Activated effector memory CD4-positive, alpha-beta T cell treated with Interleukin-2 at 50 U/mL for 16 hours (primary cell): ENCODE measurements around the gene SH3GL1.

Experiments
- DNase-seq: peaks from one replicate; pipeline ENCODE4 v3.0.0-alpha.2; 2020

Gene SH3GL1

GRCh38 chr19:4400135-4400936 is at the start of gene SH3GL1:
TSS of gene SH3GL1 (minus strand) at chr19:4400547. CDS start at chr19:4400368, 179 bp downstream.
- peak; percentile 86 for DNase-seq

DNA sequence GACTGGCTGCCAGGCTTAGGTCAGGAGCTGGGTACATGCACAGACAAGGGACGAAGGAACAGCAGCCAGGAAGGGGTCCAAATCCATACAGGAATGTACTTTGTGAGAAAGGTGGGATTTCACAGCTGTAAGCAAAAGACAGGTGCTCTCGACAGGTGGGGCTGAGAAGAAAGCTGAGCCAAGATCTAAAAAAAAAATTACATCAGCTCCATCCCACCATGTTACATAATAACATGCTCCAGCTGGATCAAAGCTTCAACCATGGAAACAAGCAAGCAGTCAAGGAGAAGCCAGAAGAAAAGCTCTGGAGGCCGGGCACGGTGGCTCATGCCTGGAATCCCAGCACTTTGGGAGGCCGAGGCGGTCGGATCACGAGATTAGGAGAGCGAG is 49.3 kb upstream of the SH3GL1 start:
- DNase-seq: no peak

GRCh38 chr19:4449022-4449638 is 48.8 kb upstream of the SH3GL1 start:
- DNase-seq: no peak

DNA sequence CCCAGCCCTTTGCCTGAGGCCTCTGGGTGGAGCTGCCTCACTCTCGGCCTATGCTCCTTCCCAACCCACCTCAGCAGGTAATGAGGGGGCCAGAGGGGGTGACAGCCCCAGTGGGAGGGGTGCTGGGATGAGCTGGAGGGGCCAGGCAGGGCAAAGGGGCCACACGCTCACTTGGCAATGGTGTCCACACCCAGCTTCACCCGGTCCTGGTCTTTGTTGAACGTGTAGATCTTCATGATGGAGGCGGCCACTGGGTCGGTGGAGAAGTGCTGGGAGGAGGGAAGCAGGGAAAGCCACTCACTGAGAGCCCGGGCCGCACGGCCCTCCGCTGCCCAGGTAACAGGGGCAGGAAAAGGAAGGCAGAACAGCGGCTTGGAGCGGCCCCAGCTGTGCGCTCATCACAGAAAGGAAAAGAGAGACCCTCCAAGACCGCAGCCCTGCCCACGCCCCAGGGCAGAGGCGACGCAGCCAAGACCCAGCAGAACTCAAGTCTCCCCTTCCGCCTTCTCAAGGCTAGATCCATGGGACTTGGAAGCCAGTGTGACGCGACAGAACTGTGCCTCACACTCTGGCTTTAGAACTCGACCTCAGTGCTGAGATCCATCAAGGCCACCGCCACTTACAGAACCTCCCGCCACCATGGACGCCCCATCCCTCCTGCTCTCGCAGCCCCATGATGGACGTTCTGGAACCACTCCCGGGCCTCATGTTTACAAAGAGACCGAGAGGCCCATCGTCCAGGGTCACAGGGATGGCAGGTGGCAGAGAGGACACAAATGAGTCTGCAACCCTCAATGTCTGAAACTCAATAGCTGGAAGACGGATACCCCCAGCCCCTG is 48.0 kb upstream of the SH3GL1 start:
- DNase-seq: no peak

GRCh38 chr19:4447327-4448146 is 47.2 kb upstream of the SH3GL1 start:
- DNase-seq: no peak

DNA sequence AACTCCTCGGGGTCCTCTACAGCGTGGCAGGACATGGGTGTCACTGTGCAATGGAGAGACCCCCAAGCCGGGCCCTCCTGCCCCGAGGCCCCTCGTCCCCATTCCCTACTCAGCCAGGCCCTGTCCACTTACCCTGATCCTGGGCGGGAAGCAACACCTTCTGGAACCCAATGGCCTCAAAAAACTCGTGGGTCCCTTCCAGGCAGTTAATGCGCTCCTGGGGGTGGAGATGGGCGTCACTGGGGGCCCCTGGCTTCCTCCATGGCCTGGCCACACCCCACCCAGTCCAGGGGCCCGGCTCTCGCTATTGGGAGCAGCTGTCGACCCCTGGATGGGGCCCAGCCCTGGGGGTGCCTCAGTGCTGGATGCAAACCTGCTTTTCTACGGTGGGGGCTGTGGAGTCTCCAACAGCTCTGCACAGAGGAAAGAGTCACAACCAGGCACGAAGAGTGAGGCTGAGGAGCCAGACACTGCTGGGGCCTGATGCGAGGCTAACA is 46.4 kb upstream of the SH3GL1 start:
- no peak for DNase-seq

DNA sequence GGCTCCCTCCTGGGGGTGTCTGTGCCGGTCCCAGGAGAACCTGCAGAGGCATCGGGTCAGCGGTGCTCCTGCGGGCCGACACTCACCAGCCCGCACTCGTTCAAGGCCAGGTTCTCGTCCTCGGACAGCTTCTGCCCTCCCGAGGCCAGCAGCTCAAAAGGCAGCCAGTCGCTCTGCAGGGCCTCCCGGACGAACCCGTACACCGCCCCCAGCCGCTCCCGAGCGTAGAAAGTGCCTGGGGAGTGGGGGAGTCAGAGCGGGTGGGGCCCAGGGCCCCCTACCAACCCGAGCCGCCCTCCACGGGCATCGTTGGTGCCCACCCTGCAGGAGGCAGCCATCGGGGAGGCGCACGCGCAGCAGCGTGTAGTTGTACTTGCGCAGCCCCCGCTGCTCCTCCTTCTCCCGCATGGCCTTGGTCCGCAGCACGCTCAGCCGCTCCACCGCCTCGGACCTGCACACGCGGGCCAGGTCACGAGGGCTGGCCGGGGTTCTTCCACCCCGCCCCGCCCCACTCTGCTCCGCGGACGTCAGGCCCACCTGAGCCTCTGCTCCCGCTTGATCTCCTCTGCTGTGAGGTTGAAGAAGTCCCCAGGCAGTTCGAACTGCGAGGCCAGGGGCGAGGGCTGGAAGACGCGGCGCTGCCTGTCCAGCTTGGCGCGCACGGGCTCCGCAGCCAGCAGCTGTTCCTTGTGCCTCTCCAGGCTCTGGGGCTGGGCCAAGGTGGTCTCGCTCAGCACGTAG is 45.8 kb upstream of the SH3GL1 start:
- DNase-seq: no peak

DNA sequence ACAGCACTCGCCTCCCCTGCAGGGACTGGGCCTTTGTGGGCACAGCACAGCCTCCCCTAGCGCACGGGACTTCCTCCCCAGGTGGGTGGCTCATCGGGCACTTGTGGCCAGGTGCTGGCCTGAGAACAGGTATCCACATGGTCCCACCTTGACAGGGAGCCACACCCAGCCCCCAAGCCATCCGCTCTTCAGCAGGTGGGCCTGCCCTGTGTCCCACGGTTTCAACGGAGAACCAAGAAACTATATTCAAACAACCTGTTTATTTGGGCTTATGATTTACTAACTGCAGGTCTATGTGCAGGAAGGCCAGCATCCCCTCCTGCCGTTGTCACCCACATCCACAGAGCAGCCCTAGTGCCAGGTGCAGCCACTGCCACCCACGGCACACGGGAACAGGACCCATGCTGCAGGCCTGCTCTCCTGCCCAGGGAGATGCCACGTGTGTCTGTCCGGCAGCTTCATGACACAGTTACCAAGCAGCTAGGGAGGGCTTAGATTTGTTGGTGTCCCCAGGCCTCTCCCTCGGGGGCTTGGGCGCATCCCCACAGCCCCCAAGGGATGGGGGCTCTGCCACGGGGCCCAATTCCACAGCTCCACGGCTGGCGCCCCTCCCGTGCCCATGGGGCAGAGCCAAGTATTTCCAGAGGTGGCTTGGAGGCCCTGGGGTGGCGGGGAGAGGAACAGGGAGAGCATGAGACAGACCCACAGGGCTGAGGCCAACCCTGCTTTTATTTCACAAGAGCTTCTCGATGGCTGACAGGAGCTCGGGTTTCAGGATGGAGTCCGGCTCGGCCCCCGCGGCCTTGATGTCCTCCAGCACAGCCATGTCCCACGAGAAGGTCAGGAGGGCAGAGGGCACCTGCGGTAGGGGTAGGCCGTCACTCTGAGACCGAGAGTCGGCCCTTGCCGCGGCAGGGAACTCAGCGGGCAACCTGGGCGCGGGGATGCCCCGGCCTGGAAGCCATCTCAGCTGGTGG is 44.7 kb upstream of the SH3GL1 start:
- DNase-seq: no peak

GRCh38 chr19:4443966-4444764 is 43.8 kb upstream of the SH3GL1 start:
- no peak for DNase-seq

- DNase-seq: no peak
Observed at GRCh38 chr19:4443188-4443587, 42.8 kb upstream of the SH3GL1 start.

GRCh38 chr19:4442819-4443146 is 42.4 kb upstream of the SH3GL1 start:
- no peak for DNase-seq

- no peak for DNase-seq
Observed at GRCh38 chr19:4441994-4442818, 41.9 kb upstream of the SH3GL1 start.

GRCh38 chr19:4439243-4439642 is 38.9 kb upstream of the SH3GL1 start:
- no peak for DNase-seq

DNA sequence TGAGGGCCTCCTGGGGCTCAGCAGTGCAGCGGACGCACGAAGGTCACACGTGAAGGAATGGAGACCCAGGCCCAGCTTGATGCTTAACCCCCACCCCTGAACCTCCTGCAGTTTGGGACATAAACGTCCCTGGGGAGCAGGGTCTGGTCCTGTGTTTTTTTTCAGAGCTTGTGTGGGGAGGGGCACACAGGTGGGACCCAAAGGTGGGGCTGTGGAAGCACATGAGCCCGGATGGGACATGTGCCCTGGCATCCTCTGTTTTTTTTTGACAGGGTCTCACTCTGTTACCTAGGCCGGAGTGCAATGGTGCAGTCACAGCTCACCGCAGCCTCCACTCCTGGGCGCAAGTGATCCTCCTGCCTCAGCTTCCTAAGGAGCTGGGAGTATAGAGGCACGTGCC is 36.8 kb upstream of the SH3GL1 start:
- no peak for DNase-seq

DNA sequence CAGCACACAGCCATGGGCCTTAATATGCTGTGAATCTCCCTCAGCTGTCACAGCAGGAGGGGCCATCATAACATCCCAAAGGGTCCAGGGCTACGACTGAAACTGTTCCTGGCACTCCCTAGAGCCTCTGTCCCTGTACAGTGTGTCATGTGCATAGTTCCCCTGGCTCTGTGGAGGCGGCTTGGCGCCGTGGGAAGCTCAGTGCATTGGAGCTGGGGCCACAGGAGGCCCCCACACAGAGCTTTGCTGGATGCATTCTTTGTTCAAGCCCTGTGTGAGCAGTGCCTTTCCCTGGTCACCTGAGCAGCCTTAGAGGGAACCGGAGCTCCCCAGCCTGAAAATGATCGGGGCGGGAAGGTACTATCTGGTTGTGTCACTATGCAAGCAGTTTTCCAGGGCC is 35.9 kb upstream of the SH3GL1 start:
- no peak for DNase-seq

- DNase-seq: no peak
Observed at GRCh38 chr19:4434391-4434790, 34.0 kb upstream of the SH3GL1 start.

DNA sequence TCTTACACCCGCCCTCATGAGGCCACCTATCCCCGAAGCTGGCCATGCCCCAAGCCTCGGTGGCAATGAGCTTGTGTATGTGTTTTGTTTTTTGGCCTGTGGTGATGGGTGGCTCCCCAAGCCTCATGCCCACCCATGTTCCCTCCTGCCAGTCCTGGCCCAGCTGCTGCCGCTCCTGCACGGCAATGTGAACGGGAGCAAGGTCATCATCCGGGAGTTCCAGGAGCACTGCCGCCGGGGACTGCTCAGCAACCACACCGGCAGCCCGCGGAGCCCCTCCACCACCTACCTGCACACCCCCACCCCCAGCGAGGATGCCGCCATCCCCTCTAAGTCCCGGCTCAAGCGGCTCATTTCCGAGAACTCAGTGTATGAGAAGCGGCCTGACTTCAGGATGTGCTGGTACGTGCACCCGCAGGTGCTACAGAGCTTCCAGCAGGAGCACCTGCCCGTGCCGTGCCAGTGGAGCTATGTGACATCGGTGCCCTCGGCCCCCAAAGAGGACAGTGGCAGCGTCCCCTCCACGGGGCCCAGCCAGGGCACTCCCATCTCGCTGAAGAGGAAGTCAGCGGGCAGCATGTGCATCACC is 32.7 kb upstream of the SH3GL1 start:
- DNase-seq: no peak
